Endometrial microvascular endothelial cells (primary cell): Measurements from ENCODE around the gene TNNT3. TPM values are rescaled to one million over a fixed set of nuclear protein-coding genes. Genes with fewer than 3 reads are reported as not detected.
"Not testable (repeated sequence)": the region's sequence is repeated elsewhere in the genome, so short reads cannot be mapped to it uniquely, and the experiment has no call there.

ENCODE experiments used
- in situ Hi-C: cut with HindIII; loops from 2 replicates; pipeline ENCODE4 v1.10.0; 2017; ENCODE audit warnings: low sequenced_read_pairs, low pct_unique_long_range_greater_than_20kb; ENCODE audit errors: inconsistent ontology term
- total RNA-seq: library from RNA; depleted of rRNA; stranded (reverse); fragments of >200 nt; gene quantifications from one replicate; pipeline ENCODE4 v1.2.3, GENCODE V29; 2015; ENCODE audit errors: inconsistent ontology term

The TNNT3 gene
- total RNA-seq, 1 donor from 2014 or later: not detected

- in situ Hi-C loops: not testable (repeated sequence)
Observed at GRCh38 chr11:1939788-1940187, 20.3 kb downstream of the TNNT3 start.

- in situ Hi-C loops: no loop called here
Observed at GRCh38 chr11:1942558-1943260, 23.2 kb downstream of the TNNT3 start.

- in situ Hi-C loops: no loop called here
Observed at GRCh38 chr11:1943576-1943975, 24.1 kb downstream of the TNNT3 start.

- in situ Hi-C loops: no loop called here
Observed at GRCh38 chr11:1943977-1944376, 24.5 kb downstream of the TNNT3 start.

GRCh38 chr11:1946812-1947484, 27.4 kb downstream of the TNNT3 start, which contains the start of gene MRPL23:
Gene MRPL23, plus strand, starts transcription at chr11:1947332. Its CDS starts 31 bp downstream, at chr11:1947363.
- in situ Hi-C loops: no loop called here

GRCh38 chr11:1947592-1948237, 28.2 kb downstream of the TNNT3 start:
- in situ Hi-C loops: no loop called here

- in situ Hi-C loops: no loop called here
Observed at GRCh38 chr11:1948389-1948788, 28.9 kb downstream of the TNNT3 start.

- in situ Hi-C loops: no loop called here
Observed at GRCh38 chr11:1949302-1949701, 29.8 kb downstream of the TNNT3 start.

- in situ Hi-C loops: no loop called here
Observed at GRCh38 chr11:1949922-1950321, 30.4 kb downstream of the TNNT3 start.

GRCh38 chr11:1952806-1953482, 33.4 kb downstream of the TNNT3 start:
- in situ Hi-C loops: no loop called here

GRCh38 chr11:1953489-1954266, 34.2 kb downstream of the TNNT3 start:
- in situ Hi-C loops: no loop called here

- in situ Hi-C loops: no loop called here
Observed at GRCh38 chr11:1958367-1958766, 38.9 kb downstream of the TNNT3 start.

- in situ Hi-C loops: no loop called here
Observed at GRCh38 chr11:1959786-1960185, 40.3 kb downstream of the TNNT3 start.

- in situ Hi-C loops: no loop called here
Observed at GRCh38 chr11:1963864-1964263, 44.4 kb downstream of the TNNT3 start.

GRCh38 chr11:1964348-1964747, 44.8 kb downstream of the TNNT3 start:
- in situ Hi-C loops: no loop called here

- in situ Hi-C loops: no loop called here
Observed at GRCh38 chr11:1964955-1965354, 45.5 kb downstream of the TNNT3 start.

GRCh38 chr11:1966531-1966930, 47.0 kb downstream of the TNNT3 start:
- in situ Hi-C loops: no loop called here

- in situ Hi-C loops: no loop called here
Observed at GRCh38 chr11:1967641-1968225, 48.2 kb downstream of the TNNT3 start.
